Stimulated activated CD8-positive, alpha-beta memory T cell treated with anti-CD3 and anti-CD28 coated beads, Interleukin-15, amount 100 ng/mL, for 48 hours (primary cell): Measurements from ENCODE around the gene CUX1.
"Not testable (repeated sequence)": the region's sequence is repeated elsewhere in the genome, so short reads cannot be mapped to it uniquely, and the experiment has no call there.

ENCODE experiments used
- DNase-seq, 2 donors: peaks; one replicate each; pipeline ENCODE4 v3.0.0-alpha.2; 2020; ENCODE audit warnings: low read depth in 2 of 2

The CUX1 gene

DNA sequence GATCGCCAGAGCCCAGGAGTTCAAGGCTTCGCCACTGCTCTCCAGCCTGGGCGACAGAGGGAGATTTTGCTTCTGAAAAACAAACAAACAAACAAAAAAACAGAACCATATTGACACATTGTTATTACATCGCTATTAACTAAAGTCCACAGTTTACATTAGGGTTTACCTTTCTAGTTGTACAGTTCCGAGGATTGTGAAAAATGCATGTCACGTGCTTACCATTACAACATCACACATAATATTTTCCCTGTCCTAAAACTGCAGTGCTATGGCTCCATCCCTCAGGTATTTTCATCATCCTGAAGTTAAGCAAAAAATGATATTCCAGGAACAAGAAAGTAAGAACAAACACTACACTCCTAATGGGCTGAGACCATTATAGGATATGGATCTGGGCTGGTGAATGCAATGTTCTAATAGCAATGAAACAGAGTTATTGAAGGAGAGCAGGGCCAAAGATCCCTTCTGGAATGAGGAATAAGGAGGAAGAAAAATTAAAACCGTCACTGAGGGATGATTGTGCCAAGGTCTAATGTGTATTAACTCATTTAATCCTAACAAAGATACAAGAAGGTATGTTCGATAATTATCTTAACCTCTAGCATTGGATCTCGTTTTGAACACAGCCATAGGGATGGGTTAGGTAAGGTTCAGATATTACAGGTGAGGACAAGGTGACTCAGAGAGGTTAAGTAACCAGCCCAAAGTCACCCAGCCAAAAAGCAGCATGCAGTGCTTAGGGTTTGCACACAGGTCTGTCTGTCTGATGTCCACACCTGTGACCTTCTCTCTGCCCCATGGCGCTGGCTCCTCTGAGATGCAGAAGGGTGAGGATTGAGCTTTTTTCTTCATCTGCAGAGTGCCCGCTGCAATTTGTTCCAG, 14.0 kb upstream of the CUX1 start:
- DNase-seq = no peak

- no peak for DNase-seq
These were observed 13.1 kb upstream of the CUX1 start for GRCh38 chr7:101804088-101804963.

GRCh38 chr7:101804967-101805366, 12.5 kb upstream of the CUX1 start:
- no peak for DNase-seq

GRCh38 chr7:101812595-101812994, 4.8 kb upstream of the CUX1 start:
- no peak for DNase-seq

GRCh38 chr7:101813402-101814019, 3.9 kb upstream of the CUX1 start:
- DNase-seq = no peak

GRCh38 chr7:101814081-101814990, 3.1 kb upstream of the CUX1 start:
- DNase-seq = peak; percentile 47 to 51

GRCh38 chr7:101814991-101815825, 2.2 kb upstream of the CUX1 start:
- DNase-seq = peak in 1 of 2 donors; percentile 42

- DNase-seq = peak; percentile 55 to 60
These were observed 1.4 kb upstream of the CUX1 start for GRCh38 chr7:101815826-101816594.

GRCh38 chr7:101816595-101817470, 593 bp upstream of the CUX1 start:
- DNase-seq = no peak

DNA sequence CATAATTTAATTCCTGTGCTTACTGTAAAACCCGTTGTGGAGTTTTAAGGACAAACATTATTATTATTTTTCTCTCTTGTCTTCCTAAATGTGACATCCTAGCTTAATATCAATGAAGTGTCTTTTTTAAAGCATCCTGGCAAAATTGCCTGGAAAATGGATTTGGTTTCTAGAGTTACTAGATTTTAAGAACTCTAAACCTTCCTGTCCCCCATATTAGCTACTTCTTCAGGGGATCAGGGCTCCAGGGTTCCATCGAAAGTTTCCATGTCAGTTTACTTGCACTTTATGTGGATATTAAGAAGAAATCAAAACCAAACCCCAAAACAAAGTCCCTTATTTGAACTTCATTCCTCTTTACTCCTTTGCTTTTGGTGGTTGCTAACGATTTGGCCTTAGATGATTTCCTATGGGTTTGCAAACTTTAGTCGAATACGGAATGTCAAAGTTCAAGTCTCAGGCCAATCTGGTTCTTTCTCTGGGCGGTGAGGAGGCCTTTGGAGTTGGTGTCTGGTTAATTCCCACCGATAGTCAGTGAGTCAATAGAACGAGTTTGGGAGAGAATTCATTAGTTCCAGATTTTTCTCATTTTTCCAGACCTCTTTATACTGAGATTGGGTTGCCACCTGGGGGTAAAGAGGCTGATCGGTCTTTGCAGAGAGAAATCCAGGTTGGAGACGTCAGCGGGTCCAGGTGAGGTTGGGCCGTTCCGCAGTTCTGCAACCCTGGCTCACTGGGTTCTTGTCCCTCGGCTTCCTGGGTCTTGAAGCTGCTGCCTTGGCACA, 1.1 kb downstream of the CUX1 start:
- DNase-seq = no peak

GRCh38 chr7:101819183-101819582, 1.8 kb downstream of the CUX1 start:
- no peak for DNase-seq

DNA sequence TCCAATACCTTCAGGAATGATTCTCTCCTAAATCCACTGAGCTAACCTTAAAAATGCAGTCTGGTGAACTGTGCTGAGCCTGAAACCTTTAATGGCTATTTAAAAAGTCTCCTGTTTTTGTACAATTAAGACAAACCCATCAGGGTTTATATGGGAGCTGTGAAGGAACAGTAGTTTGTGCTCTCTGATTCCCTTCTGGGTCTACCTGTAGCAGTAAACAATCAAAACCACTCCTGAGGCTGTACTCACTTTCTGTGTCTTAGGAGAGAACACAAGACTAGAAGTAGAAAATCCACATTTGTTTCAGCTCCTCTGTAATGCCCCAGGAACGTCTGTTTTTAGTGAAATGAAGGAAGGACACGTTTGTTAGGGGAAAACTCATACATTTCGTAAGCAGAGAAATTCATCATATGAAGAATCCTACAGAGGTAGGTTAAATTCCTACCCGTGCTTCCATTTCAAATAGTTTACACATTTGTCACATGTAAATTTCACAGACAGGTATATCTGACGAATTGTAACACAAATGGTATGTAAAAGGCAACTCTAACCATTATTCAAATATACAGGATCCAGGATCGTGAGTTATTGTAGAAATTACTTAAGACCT, 2.6 kb downstream of the CUX1 start:
- no peak for DNase-seq

GRCh38 chr7:101820703-101821102, 3.3 kb downstream of the CUX1 start:
- DNase-seq = no peak

- DNase-seq = not testable (repeated sequence)
These were observed 5.2 kb downstream of the CUX1 start for GRCh38 chr7:101822632-101823031.

DNA sequence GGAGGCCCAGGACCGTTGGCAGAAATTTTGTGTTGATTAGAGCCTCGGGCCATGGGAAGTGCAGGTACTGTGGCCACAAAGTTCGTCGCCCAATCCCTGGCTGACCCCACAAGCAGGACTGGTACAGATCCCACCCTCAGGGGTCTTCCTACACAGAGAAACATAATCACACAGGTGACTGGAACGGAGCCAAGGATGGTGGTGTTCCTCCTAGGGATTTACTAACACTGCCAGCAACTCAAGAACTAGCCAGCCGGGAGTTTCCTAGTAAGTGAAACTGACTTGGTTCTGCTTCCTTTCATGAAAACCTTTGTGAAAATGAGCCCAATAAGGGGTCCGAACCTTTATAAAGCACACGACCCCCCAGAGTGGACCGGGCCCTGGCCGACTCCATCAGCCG, 5.7 kb downstream of the CUX1 start:
- DNase-seq = no peak

DNA sequence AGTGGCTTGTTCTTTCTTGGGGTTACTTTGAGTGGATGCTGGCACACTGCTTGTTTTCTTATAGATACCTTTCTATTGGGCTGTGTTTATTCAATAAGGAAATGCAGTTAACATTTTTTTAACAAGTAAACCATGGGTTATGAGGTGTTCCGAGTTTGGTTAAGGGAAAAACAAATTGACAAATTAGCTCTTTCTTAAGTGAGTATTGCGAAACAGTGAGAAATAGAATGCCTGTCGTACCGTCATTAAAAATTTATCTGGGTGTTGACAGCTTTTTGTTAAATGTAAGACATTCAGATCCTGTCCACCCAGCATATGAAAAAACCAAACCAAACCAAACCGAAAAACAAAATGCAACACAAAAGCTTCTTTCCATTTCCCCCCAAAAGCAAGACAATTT, 6.2 kb downstream of the CUX1 start:
- no peak for DNase-seq

DNA sequence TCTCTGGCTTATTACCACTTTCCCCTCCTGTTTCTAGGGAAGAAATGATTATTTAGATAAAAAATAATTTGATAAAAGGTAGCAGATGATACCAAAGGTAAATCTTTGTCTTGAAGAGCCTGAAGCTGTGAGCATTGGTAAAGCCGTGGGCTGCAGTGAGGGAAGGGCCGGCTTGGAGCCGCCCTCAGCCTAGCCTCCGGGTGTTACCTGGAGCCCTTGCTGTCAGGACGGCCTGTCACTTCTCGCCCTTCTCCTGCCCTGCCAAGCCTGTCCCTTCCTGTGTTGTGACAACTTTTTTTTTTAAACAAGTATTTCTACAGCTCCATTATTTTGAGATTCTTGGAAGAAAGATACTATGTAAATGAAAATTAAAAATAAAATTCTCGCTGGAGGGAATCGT, 7.0 kb downstream of the CUX1 start:
- DNase-seq = no peak
